H1 (cell line): ENCODE data around the gene BTD.

Source experiments
- ATF2 ChIP-seq: IDR thresholded peaks from 2 replicates; pipeline ENCODE4 v1.6.1; 2012; ENCODE audit warnings: low read length, inconsistent platforms
- CTCF ChIP-seq, 3 experiments: IDR thresholded peaks; 1 replicate in 2 of 3; 2 replicates in 1 of 3; pipeline versions ENCODE4 v1.5.1 to v1.6.1; 2011; ENCODE audit warnings: low read length in 3 of 3, mild to moderate bottlenecking in 3 of 3, inconsistent platforms in 2 of 3, low read depth in 1 of 3, moderate library complexity in 1 of 3; ENCODE audit not compliant: insufficient read depth in 1 of 3; ENCODE audit errors: control extremely low read depth in 1 of 3
- EZH2 ChIP-seq: fragments of 200-600 bp; sonication (generic); IDR thresholded peaks from 2 replicates; pipeline ENCODE4 v1.7.1; 2012; ENCODE audit warnings: low read depth, mild to moderate bottlenecking, moderate library complexity, low read length, inconsistent platforms; ENCODE audit not compliant: severe bottlenecking
- FOSL1 ChIP-seq: IDR thresholded peaks from 2 replicates; pipeline ENCODE4 v1.6.1; 2011; ENCODE audit warnings: mild to moderate bottlenecking, low read depth, low read length, moderate library complexity; ENCODE audit not compliant: insufficient read depth
- JUND ChIP-seq: IDR thresholded peaks from 2 replicates; pipeline ENCODE4 v1.6.1; 2011; ENCODE audit warnings: mild to moderate bottlenecking, improper control_type of control experiment, low read length
- POLR2A ChIP-seq, 2 experiments: IDR thresholded peaks; 1 replicate in 1 of 2; 2 replicates in 1 of 2; pipeline ENCODE4 v1.6.1; 2011; ENCODE audit warnings: low read depth in 2 of 2, low read length in 2 of 2, mild to moderate bottlenecking in 2 of 2; ENCODE audit errors: control extremely low read depth in 1 of 2
- TBP ChIP-seq: IDR thresholded peaks from 2 replicates; pipeline ENCODE4 v1.6.1; 2011; ENCODE audit warnings: low read depth, low read length, improper control_type of control experiment
- USF2 ChIP-seq: IDR thresholded peaks from 2 replicates; pipeline ENCODE4 v1.6.1; 2011; ENCODE audit warnings: low read length, improper control_type of control experiment

GRCh38 chr3:15634671-15635070 lies 33.1 kb downstream of the BTD start:
- no peak for TF ChIP-seq CTCF (IDR thresholded peaks at IDR 0.05; ENCODE audit: control extremely low read depth in 1 of 3, insufficient read depth in 1 of 3, low read depth in 1 of 3, low read length in 3 of 3)
- no peak for TF ChIP-seq JUND
- TF ChIP-seq TBP: no peak
- no peak for TF ChIP-seq POLR2A (IDR thresholded peaks at IDR 0.05; ENCODE audit: control extremely low read depth in 1 of 2, low read depth in 2 of 2, low read length in 2 of 2)
- no peak for TF ChIP-seq EZH2
- TF ChIP-seq FOSL1: no peak
- TF ChIP-seq USF2: no peak
- TF ChIP-seq ATF2: no peak
